Osteocyte (in vitro differentiated cells): ENCODE data around the gene FOXM1. TPM values are rescaled to one million over a fixed set of nuclear protein-coding genes. Genes with fewer than 3 reads are reported as not detected.

Experiments
- DNase-seq: peaks from one replicate; pipeline ENCODE4 v3.0.0; 2021; ENCODE audit warnings: mixed read lengths; ENCODE audit not compliant: unreplicated experiment; ENCODE audit errors: extremely low spot score
- H3K27ac Mint-ChIP-seq: one replicate; pipeline ENCODE4 v1.8.0; 2021; ENCODE audit warnings: mild to moderate bottlenecking, mixed read lengths; ENCODE audit not compliant: unreplicated experiment
- H3K27me3 Mint-ChIP-seq: one replicate; pipeline ENCODE4 v1.8.0; 2021; ENCODE audit warnings: mixed read lengths; ENCODE audit not compliant: unreplicated experiment
- H3K36me3 Mint-ChIP-seq: one replicate; pipeline ENCODE4 v1.8.0; 2021; ENCODE audit warnings: mixed read lengths; ENCODE audit not compliant: unreplicated experiment
- H3K4me1 Mint-ChIP-seq: one replicate; pipeline ENCODE4 v1.8.0; 2021; ENCODE audit warnings: mixed read lengths; ENCODE audit not compliant: unreplicated experiment
- H3K4me3 Mint-ChIP-seq: one replicate; pipeline ENCODE4 v1.8.0; 2021; ENCODE audit warnings: mild to moderate bottlenecking, moderate library complexity, mixed read lengths; ENCODE audit not compliant: unreplicated experiment
- H3K9me3 Mint-ChIP-seq: one replicate; pipeline ENCODE4 v1.8.0; 2021; ENCODE audit warnings: mixed read lengths; ENCODE audit not compliant: unreplicated experiment
- total RNA-seq: library from RNA; stranded (reverse); gene quantifications from 2 replicates; pipeline ENCODE4 v1.2.1, GENCODE V29; 2021
- TF ChIP-seq, protein P1 (sequence below): fragments of 200-600 bp; sonication (generic); IDR thresholded peaks from 2 replicates; pipeline ENCODE4 v1.5.0; 2021; ENCODE audit warnings: antibody characterized with exemption, mild to moderate bottlenecking, moderate library complexity

Gene FOXM1
- total RNA-seq, 1 donor from 2014 or later: 14.9 TPM

DNA sequence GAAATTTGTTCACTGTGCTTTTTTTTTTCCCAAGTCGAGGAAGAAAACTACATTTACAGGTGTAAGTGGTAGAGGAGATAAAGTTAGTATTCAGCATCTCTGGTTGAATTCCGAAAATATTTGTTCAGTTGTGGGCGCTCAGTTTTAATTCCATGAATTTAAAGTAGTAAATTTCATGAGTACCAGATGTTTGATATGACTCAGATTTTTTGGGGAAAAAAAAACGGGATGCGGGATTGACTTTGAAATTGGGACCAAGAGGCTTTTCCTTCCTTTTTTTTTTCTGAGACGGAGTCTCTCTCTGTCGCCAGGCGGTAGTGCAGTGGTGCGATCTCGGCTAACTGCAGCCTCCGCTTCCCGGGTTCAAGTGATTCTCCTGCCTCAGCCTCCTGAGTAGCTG is 15.3 kb upstream of the FOXM1 start:
- peak overlapping the region; percentile 94 for H3K4me3 Mint-ChIP-seq
- peak overlapping the region; percentile 96 for H3K27ac Mint-ChIP-seq
- H3K36me3 Mint-ChIP-seq: peaks cover 3% of the 10 kb centered on the region
- no peaks in the 10 kb centered on the region for H3K9me3 Mint-ChIP-seq
- TF ChIP-seq, protein P1, sequence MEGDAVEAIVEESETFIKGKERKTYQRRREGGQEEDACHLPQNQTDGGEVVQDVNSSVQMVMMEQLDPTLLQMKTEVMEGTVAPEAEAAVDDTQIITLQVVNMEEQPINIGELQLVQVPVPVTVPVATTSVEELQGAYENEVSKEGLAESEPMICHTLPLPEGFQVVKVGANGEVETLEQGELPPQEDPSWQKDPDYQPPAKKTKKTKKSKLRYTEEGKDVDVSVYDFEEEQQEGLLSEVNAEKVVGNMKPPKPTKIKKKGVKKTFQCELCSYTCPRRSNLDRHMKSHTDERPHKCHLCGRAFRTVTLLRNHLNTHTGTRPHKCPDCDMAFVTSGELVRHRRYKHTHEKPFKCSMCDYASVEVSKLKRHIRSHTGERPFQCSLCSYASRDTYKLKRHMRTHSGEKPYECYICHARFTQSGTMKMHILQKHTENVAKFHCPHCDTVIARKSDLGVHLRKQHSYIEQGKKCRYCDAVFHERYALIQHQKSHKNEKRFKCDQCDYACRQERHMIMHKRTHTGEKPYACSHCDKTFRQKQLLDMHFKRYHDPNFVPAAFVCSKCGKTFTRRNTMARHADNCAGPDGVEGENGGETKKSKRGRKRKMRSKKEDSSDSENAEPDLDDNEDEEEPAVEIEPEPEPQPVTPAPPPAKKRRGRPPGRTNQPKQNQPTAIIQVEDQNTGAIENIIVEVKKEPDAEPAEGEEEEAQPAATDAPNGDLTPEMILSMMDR: no peak
- DNase-seq: no peak
- no peaks in the 10 kb centered on the region for H3K27me3 Mint-ChIP-seq
- peaks cover 40% of the 10 kb centered on the region for H3K4me1 Mint-ChIP-seq

DNA sequence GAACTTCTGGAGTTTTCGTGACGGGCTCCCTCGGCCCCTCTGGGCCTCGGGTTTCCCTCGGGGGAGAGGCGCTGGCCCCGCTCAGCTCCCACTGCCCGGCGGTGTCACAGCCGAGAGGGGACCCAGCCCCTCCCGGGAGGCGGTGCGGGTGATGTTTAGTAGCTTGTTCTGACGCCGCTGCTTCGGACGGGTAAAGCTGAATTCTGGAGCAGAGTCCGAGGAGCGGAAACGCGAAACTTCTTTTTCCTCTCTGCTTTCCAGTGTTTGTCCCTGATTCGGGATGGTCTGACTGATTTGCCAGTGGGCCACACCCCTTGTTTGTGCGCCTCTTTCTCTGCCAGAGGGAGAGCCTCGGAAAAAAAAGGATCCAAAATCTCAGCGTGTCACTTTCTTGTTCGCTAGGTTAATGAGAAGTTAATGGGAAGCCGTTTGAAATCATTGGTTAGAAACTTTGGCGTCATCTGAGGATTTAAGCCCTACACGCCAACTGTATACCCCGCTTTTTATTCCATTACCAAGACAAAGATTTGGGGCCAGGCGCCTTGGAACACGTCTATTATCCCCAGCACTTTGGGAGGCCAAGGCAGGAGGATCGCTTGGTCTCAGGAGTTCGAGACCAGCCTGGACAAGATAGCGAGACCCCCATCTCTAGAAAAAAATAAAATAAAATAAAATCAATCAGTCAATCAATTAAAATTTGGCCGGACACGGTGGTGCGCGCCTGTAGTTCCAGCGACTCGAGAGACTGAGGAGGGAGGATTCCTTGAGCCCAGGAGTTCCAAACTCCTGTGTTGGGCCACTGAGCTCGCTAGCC is 14.5 kb upstream of the FOXM1 start:
- Mint-ChIP-seq H3K27me3 (no peaks in the 10 kb centered on the region), H3K9me3 (no peaks in the 10 kb centered on the region), H3K36me3 (peaks cover 3% of the 10 kb centered on the region), H3K27ac (peak overlapping the region; percentile 96), H3K4me3 (peak overlapping the region; percentile 94), H3K4me1 (peaks cover 40% of the 10 kb centered on the region)
- peak; percentile 87 for DNase-seq
- TF ChIP-seq, protein P1: no peak

DNA sequence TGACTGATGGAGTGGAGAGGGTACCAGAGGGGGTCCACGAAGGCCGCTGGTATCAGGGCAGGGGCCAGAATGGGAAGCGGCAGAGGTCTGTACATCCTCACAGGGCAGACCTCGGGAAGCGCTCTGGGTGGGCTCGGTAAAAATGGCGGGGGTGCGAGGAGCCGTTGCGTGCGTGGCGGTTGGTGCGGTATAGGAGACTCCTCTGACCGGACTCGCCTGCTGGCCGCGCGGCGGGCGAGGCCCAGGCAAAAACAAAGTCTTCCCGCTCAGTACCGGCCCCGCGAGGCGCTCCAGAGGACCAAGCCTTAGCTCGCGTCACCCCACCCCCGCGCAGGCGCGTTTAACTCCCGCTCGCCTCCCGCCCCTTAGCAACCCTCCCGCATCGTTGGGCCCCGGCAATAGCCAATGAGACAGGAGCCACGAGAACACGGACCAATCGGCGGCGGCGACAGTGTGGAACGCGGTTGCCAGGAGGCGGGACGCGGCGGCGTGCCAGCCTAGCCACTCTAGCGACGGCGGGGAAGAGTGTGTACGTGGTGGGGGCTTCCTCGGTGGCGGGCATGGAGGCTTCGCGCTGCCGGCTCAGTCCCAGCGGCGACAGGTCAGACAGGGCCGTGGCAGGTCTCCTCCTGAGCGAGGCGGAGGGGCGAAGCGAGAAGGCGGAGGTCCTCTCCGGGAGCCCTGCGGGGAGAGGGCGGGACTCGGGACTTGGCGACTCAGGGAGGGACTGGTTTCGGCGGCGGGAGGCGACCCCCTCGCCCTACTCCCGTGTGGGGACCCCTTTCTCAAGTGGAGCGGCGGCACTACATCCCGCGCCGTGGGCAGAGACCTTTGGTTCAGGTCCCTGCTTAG is 13.6 kb upstream of the FOXM1 start, which contains the start of gene TULP3:
Gene TULP3, plus strand, starts transcription at position 504 of the 852 bp plus-strand sequence. Its CDS starts 57 bp downstream, at position 561.
- peak; percentile 99 for DNase-seq
- Mint-ChIP-seq H3K36me3 (peaks cover 6% of the 10 kb centered on the region), H3K9me3 (no peaks in the 10 kb centered on the region), H3K4me1 (peaks cover 39% of the 10 kb centered on the region), H3K27me3 (no peaks in the 10 kb centered on the region), H3K27ac (peak within 1 kb of the TSS; percentile 96), H3K4me3 (peak within 1 kb of the TSS; percentile 94)
- TF ChIP-seq, protein P1: no peak

DNA sequence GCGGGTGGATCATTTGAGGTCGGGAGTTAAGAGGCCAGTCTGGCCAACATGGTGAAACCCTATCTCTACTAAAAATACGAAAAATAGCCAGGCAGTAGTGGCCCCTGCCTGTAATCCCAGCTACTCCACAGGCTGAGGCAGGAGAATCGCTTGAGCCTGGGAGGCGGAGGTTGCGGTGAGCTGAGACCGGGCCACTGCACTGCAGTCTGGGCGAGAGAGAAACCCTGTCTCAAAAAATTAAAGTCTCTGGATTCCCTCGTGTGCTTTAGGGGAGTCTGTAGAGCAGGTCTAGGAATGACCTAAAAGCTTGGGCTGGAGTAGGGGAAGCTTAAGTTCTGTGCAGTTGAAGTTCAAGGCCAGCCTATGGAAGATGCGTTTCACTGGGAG is 13.0 kb upstream of the FOXM1 start:
- H3K4me3 Mint-ChIP-seq: peak overlapping the region; percentile 94

More for the DNA sequence above, 13.0 kb upstream of the FOXM1 start:
- Mint-ChIP-seq H3K36me3 (peaks cover 6% of the 10 kb centered on the region), H3K4me1 (peaks cover 33% of the 10 kb centered on the region), H3K27ac (peak overlapping the region; percentile 96), H3K9me3 (no peaks in the 10 kb centered on the region), H3K27me3 (no peaks in the 10 kb centered on the region)
- no peak for DNase-seq
- TF ChIP-seq, protein P1: no peak
